RWPE2 (cell line): ENCODE measurements around the gene CEACAM19.

Experiments
- ATAC-seq: fragments of 200-7000 bp; cut with Tn5 transposase; 3 replicates; pipeline ENCODE4 v1.9.1; 2021; ENCODE audit warnings: low read depth
- DNase-seq: peaks from one replicate; pipeline ENCODE4 v3.0.0-alpha.2; 2020; ENCODE audit warnings: low spot score
- H3K27ac ChIP-seq: fragments of 450-650 bp; 2 replicates; pipeline ENCODE4 v1.5.1; 2017; ENCODE audit warnings: mild to moderate bottlenecking; ENCODE audit not compliant: poor library complexity, severe bottlenecking
- H3K27me3 ChIP-seq: fragments of 250-450 bp; sonication (Bioruptor Pico); 2 replicates; pipeline ENCODE4 v1.5.1; 2021; ENCODE audit warnings: mild to moderate bottlenecking, moderate library complexity; ENCODE audit not compliant: insufficient read depth, poor library complexity, severe bottlenecking
- H3K36me3 ChIP-seq: fragments of 250-450 bp; sonication (Bioruptor Pico); 2 replicates; pipeline ENCODE4 v1.5.1; 2020; ENCODE audit warnings: low read depth, mild to moderate bottlenecking, moderate library complexity
- H3K4me1 ChIP-seq: fragments of 250-450 bp; sonication (Bioruptor Pico); 2 replicates; pipeline ENCODE4 v1.5.1; 2021; ENCODE audit warnings: mild to moderate bottlenecking, moderate library complexity; ENCODE audit not compliant: insufficient read depth, poor library complexity, severe bottlenecking
- H3K4me3 ChIP-seq: fragments of 250-450 bp; sonication (Bioruptor Pico); 2 replicates; pipeline ENCODE4 v1.5.1; 2021; ENCODE audit warnings: mild to moderate bottlenecking, moderate library complexity; ENCODE audit not compliant: severe bottlenecking
- H3K9me3 ChIP-seq: fragments of 250-450 bp; sonication (Bioruptor Pico); 2 replicates; pipeline ENCODE4 v1.5.1; 2021; ENCODE audit warnings: mild to moderate bottlenecking, moderate library complexity; ENCODE audit not compliant: severe bottlenecking
- TF ChIP-seq, protein P1 (sequence below): fragments of 450-650 bp; IDR thresholded peaks from one replicate; pipeline ENCODE4 v1.5.1; 2017; ENCODE audit warnings: mild to moderate bottlenecking, moderate library complexity; ENCODE audit not compliant: poor library complexity, severe bottlenecking

The CEACAM19 gene

DNA sequence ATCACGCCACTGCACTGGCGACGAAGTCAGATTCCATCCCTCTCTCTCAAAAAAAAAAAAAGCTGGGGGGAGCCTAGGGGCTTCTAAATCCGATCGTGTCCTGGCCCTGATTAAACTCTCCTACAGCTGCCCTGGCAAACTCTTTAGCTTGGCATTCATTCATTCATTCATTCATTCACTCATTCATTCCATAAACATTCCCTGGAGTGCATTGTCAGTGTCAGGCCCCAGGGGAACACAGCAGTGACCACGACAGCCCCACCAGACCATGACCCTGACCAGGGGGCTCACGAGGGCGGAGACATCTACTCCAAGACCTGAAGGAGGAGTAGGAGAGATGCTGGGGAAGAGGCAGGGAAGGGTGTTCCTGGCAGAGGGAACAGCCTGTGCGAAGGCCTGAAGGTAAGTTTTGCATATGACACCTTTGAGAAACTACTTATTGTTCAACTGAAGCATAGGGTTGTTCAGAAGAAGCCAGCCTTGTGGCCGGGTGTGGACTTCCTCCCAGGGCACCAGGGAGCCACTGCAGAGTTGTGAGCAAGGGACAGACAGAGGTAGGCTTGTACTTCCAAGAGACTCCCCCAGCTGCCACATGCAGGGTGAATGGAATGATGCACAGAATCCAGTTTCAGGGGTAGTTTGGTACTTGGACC, 52.1 kb downstream of the CEACAM19 start:
- TF ChIP-seq, protein P1, sequence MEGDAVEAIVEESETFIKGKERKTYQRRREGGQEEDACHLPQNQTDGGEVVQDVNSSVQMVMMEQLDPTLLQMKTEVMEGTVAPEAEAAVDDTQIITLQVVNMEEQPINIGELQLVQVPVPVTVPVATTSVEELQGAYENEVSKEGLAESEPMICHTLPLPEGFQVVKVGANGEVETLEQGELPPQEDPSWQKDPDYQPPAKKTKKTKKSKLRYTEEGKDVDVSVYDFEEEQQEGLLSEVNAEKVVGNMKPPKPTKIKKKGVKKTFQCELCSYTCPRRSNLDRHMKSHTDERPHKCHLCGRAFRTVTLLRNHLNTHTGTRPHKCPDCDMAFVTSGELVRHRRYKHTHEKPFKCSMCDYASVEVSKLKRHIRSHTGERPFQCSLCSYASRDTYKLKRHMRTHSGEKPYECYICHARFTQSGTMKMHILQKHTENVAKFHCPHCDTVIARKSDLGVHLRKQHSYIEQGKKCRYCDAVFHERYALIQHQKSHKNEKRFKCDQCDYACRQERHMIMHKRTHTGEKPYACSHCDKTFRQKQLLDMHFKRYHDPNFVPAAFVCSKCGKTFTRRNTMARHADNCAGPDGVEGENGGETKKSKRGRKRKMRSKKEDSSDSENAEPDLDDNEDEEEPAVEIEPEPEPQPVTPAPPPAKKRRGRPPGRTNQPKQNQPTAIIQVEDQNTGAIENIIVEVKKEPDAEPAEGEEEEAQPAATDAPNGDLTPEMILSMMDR = no peak
- H3K27ac ChIP-seq = no peak overlapping the region
- DNase-seq = no peak

GRCh38 chr19:44723952-44724319, 52.7 kb downstream of the CEACAM19 start:
- Histone ChIP-seq H3K4me1 (peaks cover 10% of the 10 kb centered on the region), H3K27me3 (no peaks in the 10 kb centered on the region), H3K36me3 (no peaks in the 10 kb centered on the region), H3K9me3 (no peaks in the 10 kb centered on the region), H3K4me3 (no peak overlapping the region), H3K27ac (peak overlapping the region; percentile 9)
- DNase-seq (no peak), ATAC-seq (peak; percentile 88)
- TF ChIP-seq, protein P1 = peak; percentile 97

More for the DNA sequence above, 52.1 kb downstream of the CEACAM19 start:
- H3K27me3 ChIP-seq = no peaks in the 10 kb centered on the region
- H3K4me3 ChIP-seq = no peak overlapping the region
- peak; percentile 10; the same call in 1 of the 3 replicates for ATAC-seq
- H3K9me3 ChIP-seq = no peaks in the 10 kb centered on the region
- H3K36me3 ChIP-seq = no peaks in the 10 kb centered on the region
- H3K4me1 ChIP-seq = peaks cover 15% of the 10 kb centered on the region

DNA sequence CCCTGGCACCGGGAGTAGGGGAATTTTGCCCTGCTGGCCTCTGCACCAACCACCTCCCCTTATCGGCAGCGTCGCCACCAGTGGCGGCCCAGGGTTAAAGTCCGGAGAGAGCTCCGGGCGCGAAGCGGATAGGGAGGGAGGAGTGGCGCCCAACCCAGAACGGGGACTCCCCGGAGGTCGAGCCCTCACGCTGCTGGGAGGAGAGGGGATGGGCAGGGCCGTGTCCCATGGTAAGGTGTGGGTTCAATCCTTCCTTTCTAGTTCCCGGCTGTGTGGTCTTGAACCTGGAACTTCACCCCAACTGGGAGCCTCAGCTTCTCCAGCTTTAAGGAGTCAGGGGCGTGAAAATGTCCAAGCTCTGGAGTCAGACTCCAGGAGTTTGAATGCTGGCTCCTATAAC, 54.0 kb downstream of the CEACAM19 start:
- DNase-seq = no peak
- Histone ChIP-seq H3K4me3 (no peak overlapping the region), H3K27ac (no peak overlapping the region), H3K27me3 (no peaks in the 10 kb centered on the region), H3K4me1 (peaks cover 10% of the 10 kb centered on the region), H3K9me3 (no peaks in the 10 kb centered on the region), H3K36me3 (no peaks in the 10 kb centered on the region)
- no peak for ATAC-seq
- TF ChIP-seq, protein P1 = no peak

- Histone ChIP-seq H3K27me3 (no peaks in the 10 kb centered on the region), H3K27ac (no peak overlapping the region), H3K36me3 (no peaks in the 10 kb centered on the region), H3K4me3 (no peak overlapping the region), H3K9me3 (no peaks in the 10 kb centered on the region), H3K4me1 (peaks cover 10% of the 10 kb centered on the region)
- TF ChIP-seq, protein P1 = no peak
- ATAC-seq = no peak
- no peak for DNase-seq
Measured at GRCh38 chr19:44725684-44726083, 54.4 kb downstream of the CEACAM19 start.

GRCh38 chr19:44726465-44726864, 55.2 kb downstream of the CEACAM19 start:
- Histone ChIP-seq H3K27ac (no peak overlapping the region), H3K27me3 (no peaks in the 10 kb centered on the region), H3K36me3 (no peaks in the 10 kb centered on the region), H3K4me3 (no peak overlapping the region), H3K9me3 (no peaks in the 10 kb centered on the region), H3K4me1 (peaks cover 10% of the 10 kb centered on the region)
- no peak for ATAC-seq
- TF ChIP-seq, protein P1 = no peak
- DNase-seq = no peak
